Measurements from ENCODE around the gene PACS1.

PACS1 gene

DNA sequence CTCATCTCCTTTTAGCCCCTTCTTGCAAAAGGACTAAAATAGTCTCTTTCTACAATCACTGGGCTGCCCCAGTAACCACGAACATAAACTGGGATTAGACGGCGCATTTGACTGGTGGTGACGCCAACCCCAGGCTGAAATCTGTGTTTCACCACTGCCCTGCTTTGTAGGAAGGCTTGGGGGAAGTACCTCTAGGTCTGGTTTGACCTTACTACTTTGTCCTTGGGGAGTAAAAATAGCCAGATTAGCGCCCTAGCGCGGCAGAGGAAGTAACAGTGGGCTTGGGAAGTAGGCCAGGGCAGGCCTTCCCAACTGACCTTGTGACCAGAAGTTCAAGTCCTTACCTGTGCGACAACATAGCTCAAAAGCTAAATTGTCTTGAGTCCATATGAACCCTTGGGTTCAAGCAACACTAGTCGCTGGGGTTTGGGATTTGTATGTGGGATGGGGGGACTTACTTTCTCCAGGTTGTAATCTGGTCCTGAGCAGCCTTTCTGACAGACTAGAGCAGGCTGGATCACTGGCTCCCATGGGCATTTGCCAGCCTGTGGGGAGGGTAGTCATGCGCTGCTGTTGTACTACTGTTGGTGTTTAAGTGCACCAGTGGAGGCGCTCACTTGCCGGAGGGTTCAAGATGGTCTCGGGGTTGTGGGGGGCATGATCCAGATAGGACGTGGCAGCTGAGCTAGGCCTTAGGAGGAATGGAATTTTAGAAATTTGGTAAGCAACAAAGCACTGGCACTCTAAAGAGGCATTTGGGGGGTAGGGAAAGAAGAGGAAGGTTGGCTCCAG is 953 bp upstream of the PACS1 start:
- H3K9me3 ChIP-seq (ENCODE audit: insufficient read depth, low read length) = no peaks in the 10 kb centered on the region
- no peaks in the 10 kb centered on the region for H3K27me3 ChIP-seq (ENCODE audit: low read depth, low read length)
- H4K20me1 ChIP-seq (ENCODE audit: insufficient read depth, low read length) = peaks cover 3% of the 10 kb centered on the region; the same call in 1 of the 2 replicates
- peak overlapping the region; percentile 82 for H3K9ac ChIP-seq (ENCODE audit: low read length)
- H2AFZ ChIP-seq (ENCODE audit: low read depth, low read length) = no peak overlapping the region
- TF ChIP-seq, protein P1, sequence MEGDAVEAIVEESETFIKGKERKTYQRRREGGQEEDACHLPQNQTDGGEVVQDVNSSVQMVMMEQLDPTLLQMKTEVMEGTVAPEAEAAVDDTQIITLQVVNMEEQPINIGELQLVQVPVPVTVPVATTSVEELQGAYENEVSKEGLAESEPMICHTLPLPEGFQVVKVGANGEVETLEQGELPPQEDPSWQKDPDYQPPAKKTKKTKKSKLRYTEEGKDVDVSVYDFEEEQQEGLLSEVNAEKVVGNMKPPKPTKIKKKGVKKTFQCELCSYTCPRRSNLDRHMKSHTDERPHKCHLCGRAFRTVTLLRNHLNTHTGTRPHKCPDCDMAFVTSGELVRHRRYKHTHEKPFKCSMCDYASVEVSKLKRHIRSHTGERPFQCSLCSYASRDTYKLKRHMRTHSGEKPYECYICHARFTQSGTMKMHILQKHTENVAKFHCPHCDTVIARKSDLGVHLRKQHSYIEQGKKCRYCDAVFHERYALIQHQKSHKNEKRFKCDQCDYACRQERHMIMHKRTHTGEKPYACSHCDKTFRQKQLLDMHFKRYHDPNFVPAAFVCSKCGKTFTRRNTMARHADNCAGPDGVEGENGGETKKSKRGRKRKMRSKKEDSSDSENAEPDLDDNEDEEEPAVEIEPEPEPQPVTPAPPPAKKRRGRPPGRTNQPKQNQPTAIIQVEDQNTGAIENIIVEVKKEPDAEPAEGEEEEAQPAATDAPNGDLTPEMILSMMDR (IDR thresholded peaks at IDR 0.05; ENCODE audit: low read depth, low read length) = peak; percentile 41
- no peak for TF ChIP-seq EZH2phosphoT487 (IDR thresholded peaks at IDR 0.05; ENCODE audit: low read depth)
- H3K4me3 ChIP-seq (ENCODE audit: low read length) = peak overlapping the region; percentile 97
- H3K4me1 ChIP-seq (ENCODE audit: low read length) = peaks cover 23% of the 10 kb centered on the region
- peaks cover 1% of the 10 kb centered on the region for H3K79me2 ChIP-seq (ENCODE audit: low read length)
- H3K4me2 ChIP-seq (ENCODE audit: low read length) = peak overlapping the region; percentile 87
- peak overlapping the region; percentile 70 for H3K27ac ChIP-seq (ENCODE audit: low read length)
- peaks cover 53% of the 10 kb centered on the region for H3K36me3 ChIP-seq (replicated peaks; ENCODE audit: low read depth, low read length)

DNA sequence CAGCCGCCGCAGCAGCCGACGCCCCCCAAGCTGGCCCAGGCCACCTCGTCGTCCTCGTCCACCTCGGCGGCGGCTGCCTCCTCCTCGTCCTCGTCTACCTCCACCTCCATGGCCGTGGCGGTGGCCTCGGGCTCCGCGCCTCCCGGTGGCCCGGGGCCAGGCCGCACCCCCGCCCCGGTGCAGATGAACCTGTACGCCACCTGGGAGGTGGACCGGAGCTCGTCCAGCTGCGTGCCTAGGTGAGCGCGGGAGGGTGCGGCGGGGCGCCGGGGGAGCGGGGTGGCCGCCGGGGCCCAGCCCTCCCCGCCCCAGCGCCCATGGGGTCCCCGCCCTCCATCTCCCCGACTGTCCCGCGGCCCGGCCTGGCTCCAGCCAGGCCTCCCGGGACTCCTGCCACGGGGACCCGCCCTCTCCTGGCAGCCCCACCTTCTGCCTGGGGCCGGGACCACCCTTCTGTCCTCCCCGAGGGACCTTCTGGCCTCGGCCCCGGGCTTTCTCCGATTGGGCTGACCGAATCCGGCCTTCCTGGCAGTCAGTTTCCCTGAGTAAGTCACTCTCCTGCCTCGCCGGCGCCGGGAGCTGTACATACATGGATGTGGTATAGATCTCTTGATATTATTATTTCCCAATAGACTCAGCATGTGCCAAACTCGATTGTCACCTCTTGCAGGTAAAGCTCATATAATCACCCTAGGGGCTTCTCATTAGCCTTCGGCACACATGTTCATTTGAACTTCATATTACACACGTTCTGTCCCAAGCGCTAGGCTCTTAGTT is 720 bp downstream of the PACS1 start:
- Histone ChIP-seq H2AFZ (ENCODE audit: low read depth, low read length) (0 out of 2 replicates have a peak overlapping the region, but pooled peaks have one; percentile 31), H3K4me3 (ENCODE audit: low read length) (peak overlapping the region; percentile 97), H3K79me2 (ENCODE audit: low read length) (no peaks in the 10 kb centered on the region; the same call in 1 of the 2 replicates), H3K4me1 (ENCODE audit: low read length) (peaks cover 23% of the 10 kb centered on the region), H3K4me2 (ENCODE audit: low read length) (peak overlapping the region; percentile 92), H3K27me3 (ENCODE audit: low read depth, low read length) (no peaks in the 10 kb centered on the region), H3K9ac (ENCODE audit: low read length) (peak overlapping the region; percentile 80), H4K20me1 (ENCODE audit: insufficient read depth, low read length) (peaks cover 3% of the 10 kb centered on the region; the same call in 1 of the 2 replicates), H3K27ac (ENCODE audit: low read length) (no peak overlapping the region), H3K36me3 (replicated peaks; ENCODE audit: low read depth, low read length) (peaks cover 38% of the 10 kb centered on the region), H3K9me3 (ENCODE audit: insufficient read depth, low read length) (no peaks in the 10 kb centered on the region)
- no peak for TF ChIP-seq EZH2phosphoT487 (IDR thresholded peaks at IDR 0.05; ENCODE audit: low read depth)
- TF ChIP-seq, protein P1 (IDR thresholded peaks at IDR 0.05; ENCODE audit: low read depth, low read length) = no peak

DNA sequence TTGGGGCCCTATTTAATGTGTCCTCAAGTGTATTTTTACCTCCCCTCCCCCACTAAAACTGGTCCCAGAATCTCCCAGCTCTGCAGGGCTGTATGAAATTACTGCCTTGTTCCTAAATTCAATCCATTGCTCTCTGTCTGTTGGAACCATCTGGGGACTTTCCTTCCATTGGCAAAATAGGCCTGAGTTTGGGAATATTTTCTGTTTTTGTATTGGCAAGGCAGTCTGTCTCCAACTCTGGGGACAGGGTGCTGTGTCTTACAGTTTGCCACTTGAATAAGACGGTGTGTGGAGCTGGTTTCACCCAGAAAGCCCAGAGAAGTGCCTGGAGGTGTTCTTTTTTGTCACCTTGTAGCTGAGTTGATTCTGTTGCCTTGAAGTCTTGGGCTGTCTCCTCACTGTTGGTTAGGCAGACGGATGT is 1.3 kb downstream of the PACS1 start:
- Histone ChIP-seq H3K9me3 (ENCODE audit: insufficient read depth, low read length) (no peaks in the 10 kb centered on the region), H2AFZ (ENCODE audit: low read depth, low read length) (no peak overlapping the region), H3K4me3 (ENCODE audit: low read length) (peak overlapping the region; percentile 97), H3K9ac (ENCODE audit: low read length) (peak overlapping the region; percentile 80), H3K36me3 (replicated peaks; ENCODE audit: low read depth, low read length) (peaks cover 33% of the 10 kb centered on the region), H3K4me1 (ENCODE audit: low read length) (peaks cover 23% of the 10 kb centered on the region), H3K4me2 (ENCODE audit: low read length) (peak overlapping the region; percentile 92), H4K20me1 (ENCODE audit: insufficient read depth, low read length) (peaks cover 3% of the 10 kb centered on the region; the same call in 1 of the 2 replicates), H3K27ac (ENCODE audit: low read length) (no peak overlapping the region), H3K79me2 (ENCODE audit: low read length) (no peaks in the 10 kb centered on the region; the same call in 1 of the 2 replicates), H3K27me3 (ENCODE audit: low read depth, low read length) (no peaks in the 10 kb centered on the region)
- TF ChIP-seq EZH2phosphoT487 (IDR thresholded peaks at IDR 0.05; ENCODE audit: low read depth) = no peak
- TF ChIP-seq, protein P1 (IDR thresholded peaks at IDR 0.05; ENCODE audit: low read depth, low read length) = no peak

DNA sequence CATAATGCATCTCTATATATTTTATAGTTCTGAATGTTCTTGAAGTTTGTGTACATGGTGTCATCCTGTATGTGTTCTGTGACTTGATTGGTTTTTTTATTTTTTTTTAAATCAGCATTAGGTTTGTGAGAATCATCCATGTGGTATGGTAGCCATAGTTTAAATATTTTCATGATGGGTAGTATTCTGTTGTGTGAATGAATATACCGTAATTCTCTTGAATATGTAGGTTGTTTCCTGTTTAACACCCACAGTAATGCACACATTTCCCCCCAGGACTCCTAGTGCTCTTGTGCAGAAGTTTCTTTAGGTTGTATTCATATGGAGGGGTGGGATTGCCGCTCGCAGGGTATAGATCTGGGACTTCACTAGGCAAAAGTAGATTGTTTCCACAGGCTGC is 2.0 kb downstream of the PACS1 start:
- TF ChIP-seq, protein P1 (IDR thresholded peaks at IDR 0.05; ENCODE audit: low read depth, low read length) = no peak
- no peak for TF ChIP-seq EZH2phosphoT487 (IDR thresholded peaks at IDR 0.05; ENCODE audit: low read depth)
- no peaks in the 10 kb centered on the region for H3K9me3 ChIP-seq (ENCODE audit: insufficient read depth, low read length)
- peaks cover 23% of the 10 kb centered on the region for H3K4me1 ChIP-seq (ENCODE audit: low read length)
- no peak overlapping the region for H3K9ac ChIP-seq (ENCODE audit: low read length)
- no peak overlapping the region for H3K27ac ChIP-seq (ENCODE audit: low read length)
- peaks cover 3% of the 10 kb centered on the region; the same call in 1 of the 2 replicates for H4K20me1 ChIP-seq (ENCODE audit: insufficient read depth, low read length)
- no peak overlapping the region for H3K4me3 ChIP-seq (ENCODE audit: low read length)
- H3K36me3 ChIP-seq (replicated peaks; ENCODE audit: low read depth, low read length) = peaks cover 26% of the 10 kb centered on the region
- H3K27me3 ChIP-seq (ENCODE audit: low read depth, low read length) = no peaks in the 10 kb centered on the region
- no peak overlapping the region for H2AFZ ChIP-seq (ENCODE audit: low read depth, low read length)
- H3K79me2 ChIP-seq (ENCODE audit: low read length) = no peaks in the 10 kb centered on the region; the same call in 1 of the 2 replicates
- peak overlapping the region; percentile 92; the same call in 1 of the 2 replicates for H3K4me2 ChIP-seq (ENCODE audit: low read length)
